Liver (tissue), 3 donors: ENCODE results near the gene MRAP2.
"Not testable (repeated sequence)": the region's sequence is repeated elsewhere in the genome, so short reads cannot be mapped to it uniquely, and the experiment has no call there.

ENCODE experiments used
- GABPA ChIP-seq, 2 donors: IDR thresholded peaks in 1 of 2; conservative IDR thresholded peaks in 1 of 2; 2 replicates each; pipeline ENCODE4 v1.6.1; 2016; ENCODE audit warnings: antibody characterized with exemption in 2 of 2, mild to moderate bottlenecking in 1 of 2, moderate library complexity in 1 of 2
- JUND ChIP-seq, 2 donors: IDR thresholded peaks; 2 replicates each; pipeline ENCODE4 v1.6.1; 2016; ENCODE audit warnings: antibody characterized with exemption in 2 of 2
- RAD21 ChIP-seq, 2 donors: IDR thresholded peaks; 2 replicates each; pipeline ENCODE4 v1.6.1; 2016; ENCODE audit warnings: antibody characterized with exemption in 2 of 2, mild to moderate bottlenecking in 2 of 2
- RXRA ChIP-seq, 2 donors: IDR thresholded peaks; 2 replicates each; pipeline ENCODE4 v1.6.1; 2017 to 2018; ENCODE audit warnings: antibody characterized with exemption in 2 of 2, mild to moderate bottlenecking in 1 of 2
- SP1 ChIP-seq: IDR thresholded peaks from 2 replicates; pipeline ENCODE4 v1.6.1; 2018; ENCODE audit warnings: antibody characterized with exemption, mild to moderate bottlenecking
- TAF1 ChIP-seq: conservative IDR thresholded peaks from 2 replicates; pipeline ENCODE4 v1.6.1; 2016; ENCODE audit warnings: antibody characterized with exemption, mild to moderate bottlenecking
- YY1 ChIP-seq: IDR thresholded peaks from 2 replicates; pipeline ENCODE4 v1.6.1; 2016; ENCODE audit warnings: antibody characterized with exemption, mild to moderate bottlenecking
- TF ChIP-seq, protein P1 (sequence below): fragments of 150-350 bp; IDR thresholded peaks from 2 replicates; pipeline ENCODE4 v1.5.1; 2017; ENCODE audit warnings: improper control_type of control experiment, low read depth, low read length; ENCODE audit not compliant: missing input control
- TF ChIP-seq, protein P2 (sequence below): IDR thresholded peaks from 2 replicates; pipeline ENCODE4 v1.6.1; 2016; ENCODE audit warnings: antibody characterized with exemption, mild to moderate bottlenecking
- TF ChIP-seq, protein P3 (sequence below): IDR thresholded peaks from 2 replicates; pipeline ENCODE4 v1.6.1; 2016; ENCODE audit warnings: antibody characterized with exemption
- TF ChIP-seq, protein P4 (sequence below): IDR thresholded peaks from 2 replicates; pipeline ENCODE4 v1.6.1; 2016; ENCODE audit warnings: antibody characterized with exemption
- TF ChIP-seq, protein P5 (sequence below): IDR thresholded peaks from 2 replicates; pipeline ENCODE4 v1.6.1; 2016; ENCODE audit warnings: antibody characterized with exemption
- donor health status: healthy.
- donor health status: healthy.

DNA sequence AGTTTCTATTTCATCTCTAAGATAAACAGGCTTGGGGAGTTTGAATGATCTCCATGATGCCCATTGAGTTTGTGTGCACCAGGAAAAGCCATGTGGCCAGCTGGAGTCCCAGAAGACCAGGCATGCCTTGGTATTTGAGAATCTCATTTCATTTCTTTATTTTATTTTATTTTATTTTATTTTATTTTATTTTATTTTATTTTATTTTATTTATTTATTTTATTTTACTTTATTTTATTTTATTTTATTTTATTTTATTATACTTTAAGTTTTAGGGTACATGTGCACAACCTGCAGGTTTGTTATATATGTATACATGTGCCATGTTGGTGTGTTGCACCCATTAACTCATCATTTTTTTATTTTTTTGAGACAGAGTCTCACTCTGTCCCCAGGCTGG lies 51.1 kb downstream of the MRAP2 start:
- TF ChIP-seq, protein P1, sequence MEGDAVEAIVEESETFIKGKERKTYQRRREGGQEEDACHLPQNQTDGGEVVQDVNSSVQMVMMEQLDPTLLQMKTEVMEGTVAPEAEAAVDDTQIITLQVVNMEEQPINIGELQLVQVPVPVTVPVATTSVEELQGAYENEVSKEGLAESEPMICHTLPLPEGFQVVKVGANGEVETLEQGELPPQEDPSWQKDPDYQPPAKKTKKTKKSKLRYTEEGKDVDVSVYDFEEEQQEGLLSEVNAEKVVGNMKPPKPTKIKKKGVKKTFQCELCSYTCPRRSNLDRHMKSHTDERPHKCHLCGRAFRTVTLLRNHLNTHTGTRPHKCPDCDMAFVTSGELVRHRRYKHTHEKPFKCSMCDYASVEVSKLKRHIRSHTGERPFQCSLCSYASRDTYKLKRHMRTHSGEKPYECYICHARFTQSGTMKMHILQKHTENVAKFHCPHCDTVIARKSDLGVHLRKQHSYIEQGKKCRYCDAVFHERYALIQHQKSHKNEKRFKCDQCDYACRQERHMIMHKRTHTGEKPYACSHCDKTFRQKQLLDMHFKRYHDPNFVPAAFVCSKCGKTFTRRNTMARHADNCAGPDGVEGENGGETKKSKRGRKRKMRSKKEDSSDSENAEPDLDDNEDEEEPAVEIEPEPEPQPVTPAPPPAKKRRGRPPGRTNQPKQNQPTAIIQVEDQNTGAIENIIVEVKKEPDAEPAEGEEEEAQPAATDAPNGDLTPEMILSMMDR, result not testable (repeated sequence)
- TF ChIP-seq SP1; TAF1; RAD21 (IDR thresholded peaks at IDR 0.05); JUND (IDR thresholded peaks at IDR 0.05); YY1; GABPA (IDR thresholded peaks at IDR 0.05 in 1 of 2, conservative IDR thresholded peaks at IDR 0.05 in 1 of 2); RXRA (IDR thresholded peaks at IDR 0.05): not testable (repeated sequence)
- TF ChIP-seq, protein P2, sequence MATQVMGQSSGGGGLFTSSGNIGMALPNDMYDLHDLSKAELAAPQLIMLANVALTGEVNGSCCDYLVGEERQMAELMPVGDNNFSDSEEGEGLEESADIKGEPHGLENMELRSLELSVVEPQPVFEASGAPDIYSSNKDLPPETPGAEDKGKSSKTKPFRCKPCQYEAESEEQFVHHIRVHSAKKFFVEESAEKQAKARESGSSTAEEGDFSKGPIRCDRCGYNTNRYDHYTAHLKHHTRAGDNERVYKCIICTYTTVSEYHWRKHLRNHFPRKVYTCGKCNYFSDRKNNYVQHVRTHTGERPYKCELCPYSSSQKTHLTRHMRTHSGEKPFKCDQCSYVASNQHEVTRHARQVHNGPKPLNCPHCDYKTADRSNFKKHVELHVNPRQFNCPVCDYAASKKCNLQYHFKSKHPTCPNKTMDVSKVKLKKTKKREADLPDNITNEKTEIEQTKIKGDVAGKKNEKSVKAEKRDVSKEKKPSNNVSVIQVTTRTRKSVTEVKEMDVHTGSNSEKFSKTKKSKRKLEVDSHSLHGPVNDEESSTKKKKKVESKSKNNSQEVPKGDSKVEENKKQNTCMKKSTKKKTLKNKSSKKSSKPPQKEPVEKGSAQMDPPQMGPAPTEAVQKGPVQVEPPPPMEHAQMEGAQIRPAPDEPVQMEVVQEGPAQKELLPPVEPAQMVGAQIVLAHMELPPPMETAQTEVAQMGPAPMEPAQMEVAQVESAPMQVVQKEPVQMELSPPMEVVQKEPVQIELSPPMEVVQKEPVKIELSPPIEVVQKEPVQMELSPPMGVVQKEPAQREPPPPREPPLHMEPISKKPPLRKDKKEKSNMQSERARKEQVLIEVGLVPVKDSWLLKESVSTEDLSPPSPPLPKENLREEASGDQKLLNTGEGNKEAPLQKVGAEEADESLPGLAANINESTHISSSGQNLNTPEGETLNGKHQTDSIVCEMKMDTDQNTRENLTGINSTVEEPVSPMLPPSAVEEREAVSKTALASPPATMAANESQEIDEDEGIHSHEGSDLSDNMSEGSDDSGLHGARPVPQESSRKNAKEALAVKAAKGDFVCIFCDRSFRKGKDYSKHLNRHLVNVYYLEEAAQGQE, result not testable (repeated sequence)
- TF ChIP-seq, protein P3, sequence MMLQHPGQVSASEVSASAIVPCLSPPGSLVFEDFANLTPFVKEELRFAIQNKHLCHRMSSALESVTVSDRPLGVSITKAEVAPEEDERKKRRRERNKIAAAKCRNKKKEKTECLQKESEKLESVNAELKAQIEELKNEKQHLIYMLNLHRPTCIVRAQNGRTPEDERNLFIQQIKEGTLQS, result not testable (repeated sequence)
- TF ChIP-seq, protein P4, sequence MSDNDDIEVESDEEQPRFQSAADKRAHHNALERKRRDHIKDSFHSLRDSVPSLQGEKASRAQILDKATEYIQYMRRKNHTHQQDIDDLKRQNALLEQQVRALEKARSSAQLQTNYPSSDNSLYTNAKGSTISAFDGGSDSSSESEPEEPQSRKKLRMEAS, result not testable (repeated sequence)
- TF ChIP-seq, protein P5, sequence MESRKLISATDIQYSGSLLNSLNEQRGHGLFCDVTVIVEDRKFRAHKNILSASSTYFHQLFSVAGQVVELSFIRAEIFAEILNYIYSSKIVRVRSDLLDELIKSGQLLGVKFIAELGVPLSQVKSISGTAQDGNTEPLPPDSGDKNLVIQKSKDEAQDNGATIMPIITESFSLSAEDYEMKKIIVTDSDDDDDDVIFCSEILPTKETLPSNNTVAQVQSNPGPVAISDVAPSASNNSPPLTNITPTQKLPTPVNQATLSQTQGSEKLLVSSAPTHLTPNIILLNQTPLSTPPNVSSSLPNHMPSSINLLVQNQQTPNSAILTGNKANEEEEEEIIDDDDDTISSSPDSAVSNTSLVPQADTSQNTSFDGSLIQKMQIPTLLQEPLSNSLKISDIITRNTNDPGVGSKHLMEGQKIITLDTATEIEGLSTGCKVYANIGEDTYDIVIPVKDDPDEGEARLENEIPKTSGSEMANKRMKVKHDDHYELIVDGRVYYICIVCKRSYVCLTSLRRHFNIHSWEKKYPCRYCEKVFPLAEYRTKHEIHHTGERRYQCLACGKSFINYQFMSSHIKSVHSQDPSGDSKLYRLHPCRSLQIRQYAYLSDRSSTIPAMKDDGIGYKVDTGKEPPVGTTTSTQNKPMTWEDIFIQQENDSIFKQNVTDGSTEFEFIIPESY, result not testable (repeated sequence)
